OCI-LY1 (cell line): ENCODE measurements around the gene TLL2.

Source experiments
- CTCF ChIP-seq: fragments of 200-600 bp; sonication (generic), shearing (Covaris generic); IDR thresholded peaks from 2 replicates; pipeline ENCODE4 v1.5.1; 2017; ENCODE audit warnings: mild to moderate bottlenecking, antibody characterized with exemption, low read length, moderate library complexity, mixed read lengths
- EZH2 ChIP-seq: fragments of 200-600 bp; sonication (generic), shearing (Covaris generic); IDR thresholded peaks from 2 replicates; pipeline ENCODE4 v1.8.0; 2017; ENCODE audit warnings: borderline replicate concordance, mixed run types, mild to moderate bottlenecking, antibody characterized with exemption, low read length, moderate library complexity, mixed read lengths

- TF ChIP-seq CTCF, result no peak
- no peak for TF ChIP-seq EZH2
Measured at GRCh38 chr10:96365571-96365970, 148.2 kb downstream of the TLL2 start.
